Neural progenitor cell (in vitro differentiated cells): ENCODE data around the gene SFMBT1.

Source experiments
- CTCF ChIP-seq: fragments of 200-600 bp; sonication (generic); IDR thresholded peaks from 2 replicates; pipeline ENCODE4 v1.5.1; 2017; ENCODE audit warnings: antibody characterized with exemption, mild to moderate bottlenecking
- EZH2phosphoT487 ChIP-seq: fragments of 200-600 bp; sonication (generic); IDR thresholded peaks from 2 replicates; pipeline ENCODE4 v1.6.1; 2017; ENCODE audit warnings: antibody characterized with exemption

GRCh38 chr3:52896151-52896550 is 149.7 kb downstream of the SFMBT1 start:
- TF ChIP-seq CTCF (no peak), EZH2phosphoT487 (no peak)
